HG02981 (cell line): ENCODE measurements around the gene RABGEF1.
"Not testable (repeated sequence)": the region's sequence is repeated elsewhere in the genome, so short reads cannot be mapped to it uniquely, and the experiment has no call there.

Experiments
- ATAC-seq: cut with Tn5 transposase; IDR thresholded peaks from one replicate; pipeline ENCODE4 v1.9.1; 2021; ENCODE audit warnings: mild to moderate bottlenecking, moderate library complexity; ENCODE audit not compliant: unreplicated experiment

Gene RABGEF1

GRCh38 chr7:66800591-66800990 is 60.1 kb downstream of the RABGEF1 start:
- no peak for ATAC-seq

GRCh38 chr7:66804001-66804400 is 63.5 kb downstream of the RABGEF1 start:
- ATAC-seq: no peak

- no peak for ATAC-seq
These were observed 67.2 kb downstream of the RABGEF1 start for GRCh38 chr7:66807736-66808135.

GRCh38 chr7:66810716-66811115 is 70.2 kb downstream of the RABGEF1 start:
- no peak for ATAC-seq

- not testable (repeated sequence) for ATAC-seq
These were observed 74.8 kb downstream of the RABGEF1 start for GRCh38 chr7:66815186-66815875.

GRCh38 chr7:66815951-66816350 is 75.4 kb downstream of the RABGEF1 start:
- ATAC-seq: no peak

- ATAC-seq: not testable (repeated sequence)
These were observed 76.1 kb downstream of the RABGEF1 start for GRCh38 chr7:66816658-66817057.

GRCh38 chr7:66817208-66817795 is 76.8 kb downstream of the RABGEF1 start:
- not testable (repeated sequence) for ATAC-seq

- not testable (repeated sequence) for ATAC-seq
These were observed 77.4 kb downstream of the RABGEF1 start for GRCh38 chr7:66817956-66818355.

GRCh38 chr7:66824041-66824440 is 83.5 kb downstream of the RABGEF1 start:
- no peak for ATAC-seq

- ATAC-seq: not testable (repeated sequence)
These were observed 85.0 kb downstream of the RABGEF1 start for GRCh38 chr7:66825538-66825937.

GRCh38 chr7:66826649-66827048 is 86.1 kb downstream of the RABGEF1 start:
- no peak for ATAC-seq

GRCh38 chr7:66830976-66831375 is 90.4 kb downstream of the RABGEF1 start:
- not testable (repeated sequence) for ATAC-seq

GRCh38 chr7:66832531-66833351 is 92.2 kb downstream of the RABGEF1 start:
- ATAC-seq: no peak

- no peak for ATAC-seq
These were observed 96.5 kb downstream of the RABGEF1 start for GRCh38 chr7:66837007-66837406.

- no peak for ATAC-seq
These were observed 97.1 kb downstream of the RABGEF1 start for GRCh38 chr7:66837661-66838060.

- no peak for ATAC-seq
These were observed 99.3 kb downstream of the RABGEF1 start for GRCh38 chr7:66839814-66840213.

GRCh38 chr7:66840316-66840715 is 99.8 kb downstream of the RABGEF1 start:
- ATAC-seq: no peak

GRCh38 chr7:66841898-66842297 is 101.4 kb downstream of the RABGEF1 start:
- no peak for ATAC-seq

GRCh38 chr7:66843492-66843891 is 103.0 kb downstream of the RABGEF1 start:
- not testable (repeated sequence) for ATAC-seq

- ATAC-seq: peak; percentile 93
These were observed 104.2 kb downstream of the RABGEF1 start for GRCh38 chr7:66844552-66845378.
